Small intestine (tissue), 7 donors: ENCODE results near the gene FAM170B. TPM values are rescaled to one million over a fixed set of nuclear protein-coding genes. Genes with fewer than 3 reads are reported as not detected.

ENCODE experiments used
- DNase-seq, 2 donors: peaks; one replicate each; pipeline versions ENCODE4 v3.0.0 to v3.0.0-alpha.2; 2013
- FAIRE-seq: peaks from 2 replicates; lab custom pipeline; 2012; peaks lifted over from hg19 to GRCh38; lab: Jason Lieb, UNC
- H3K27ac ChIP-seq, 3 donors: one replicate each; pipeline ENCODE4 v1.5.1; 2013; ENCODE audit warnings: low read length in 2 of 3, mild to moderate bottlenecking in 2 of 3, control low read depth in 1 of 3, inconsistent platforms in 1 of 3, low read depth in 1 of 3, moderate library complexity in 1 of 3
- H3K27me3 ChIP-seq, 3 donors: one replicate each; pipeline ENCODE4 v1.6.1; 2013; ENCODE audit warnings: low read length in 3 of 3, inconsistent platforms in 1 of 3; ENCODE audit not compliant: control insufficient read depth in 3 of 3, insufficient read depth in 3 of 3
- H3K36me3 ChIP-seq, 3 donors: one replicate each; pipeline ENCODE4 v1.6.1; 2013; ENCODE audit warnings: low read length in 3 of 3, inconsistent platforms in 1 of 3, low read depth in 1 of 3, mild to moderate bottlenecking in 1 of 3, moderate library complexity in 1 of 3; ENCODE audit not compliant: control insufficient read depth in 3 of 3, insufficient read depth in 2 of 3
- H3K4me1 ChIP-seq, 3 donors: one replicate each; pipeline ENCODE4 v1.6.1; 2013; ENCODE audit warnings: low read length in 2 of 3, inconsistent platforms in 1 of 3, low read depth in 1 of 3, mild to moderate bottlenecking in 1 of 3, moderate library complexity in 1 of 3; ENCODE audit not compliant: control insufficient read depth in 3 of 3, insufficient read depth in 2 of 3
- H3K4me3 ChIP-seq, 3 donors: one replicate each; pipeline ENCODE4 v1.5.1; 2013; ENCODE audit warnings: low read length in 3 of 3, control low read depth in 1 of 3, inconsistent platforms in 1 of 3, low read depth in 1 of 3, mild to moderate bottlenecking in 1 of 3, moderate library complexity in 1 of 3
- H3K9me3 ChIP-seq, 2 donors: one replicate each; pipeline ENCODE4 v1.6.1; 2013; ENCODE audit warnings: low read depth in 1 of 2, low read length in 1 of 2; ENCODE audit not compliant: control insufficient read depth in 2 of 2, insufficient read depth in 1 of 2
- WGBS, 3 donors: extraction: QIAGEN DNeasy Blood & Tissue Kit; methylation state at CpG; one replicate each; pipeline ENCODE4 v1.1.7; 2013; 5-methylcytosine and 5-hydroxymethylcytosine counted together
- polyA plus RNA-seq, 4 donors: library from polyadenylated mRNA; stranded (reverse) in 3 of 4; unstranded in 1 of 4; fragments of 200-250 nt in 3 of 4; fragments of 120-200 nt in 1 of 4; gene quantifications; one replicate each; pipeline versions ENCODE4 v1.2.1 to v1.2.3, GENCODE V29; 2013
- donor health status: healthy with polysubstance abuse.
- donor health status: control.
- donor health status: control.
- donor health status: Bipolar disorder and iron deficiency.
- donor health status: healthy.

FAM170B gene
- polyA plus RNA-seq, 4 donors = not detected

DNA sequence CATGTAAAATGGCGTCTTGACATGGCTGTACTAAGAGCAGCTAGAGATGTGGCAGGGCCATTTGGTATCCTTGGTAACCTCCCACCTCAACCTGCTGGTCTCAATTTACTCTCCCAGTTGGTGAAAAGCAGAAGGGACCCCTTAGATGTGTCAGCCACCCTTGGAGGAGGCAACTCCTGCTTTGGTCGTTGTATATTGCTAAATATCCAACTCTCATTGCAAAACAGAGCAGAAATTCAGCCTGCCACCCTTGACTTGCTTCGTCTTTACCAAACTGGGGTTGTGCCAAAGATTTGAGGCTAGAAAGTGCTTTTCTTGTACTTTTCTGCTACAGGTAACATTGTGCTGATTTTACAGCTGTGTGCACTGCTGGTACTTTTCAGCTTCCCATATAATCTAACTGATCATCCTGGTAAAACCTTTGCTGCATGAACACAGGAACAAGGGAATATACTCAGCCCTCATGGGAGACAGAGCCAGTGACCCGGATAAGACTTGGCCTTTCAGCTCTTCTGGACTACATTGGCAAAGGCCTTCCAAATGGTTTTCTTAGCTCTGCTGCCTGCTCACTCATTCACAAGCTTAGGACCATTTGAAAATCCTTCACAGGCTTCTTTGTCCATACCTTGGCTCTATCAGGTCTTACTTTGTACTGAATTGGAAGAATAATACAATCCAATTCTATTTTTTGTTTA, 16.3 kb downstream of the FAM170B start:
- H3K4me1 ChIP-seq = no peaks in the 10 kb centered on the region
- no peak overlapping the region for H3K27ac ChIP-seq
- DNase-seq = no peak
- 74 to 83% (median 79%) methylated on average over 4 of the region's 4 CpGs for WGBS, 3 donors
- no peaks in the 10 kb centered on the region for H3K36me3 ChIP-seq
- FAIRE-seq = no peak
- H3K4me3 ChIP-seq = no peak overlapping the region
- peaks cover 8 to 25% (median 12%) of the 10 kb centered on the region in 3 donors for H3K27me3 ChIP-seq
- H3K9me3 ChIP-seq = no peaks in the 10 kb centered on the region

DNA sequence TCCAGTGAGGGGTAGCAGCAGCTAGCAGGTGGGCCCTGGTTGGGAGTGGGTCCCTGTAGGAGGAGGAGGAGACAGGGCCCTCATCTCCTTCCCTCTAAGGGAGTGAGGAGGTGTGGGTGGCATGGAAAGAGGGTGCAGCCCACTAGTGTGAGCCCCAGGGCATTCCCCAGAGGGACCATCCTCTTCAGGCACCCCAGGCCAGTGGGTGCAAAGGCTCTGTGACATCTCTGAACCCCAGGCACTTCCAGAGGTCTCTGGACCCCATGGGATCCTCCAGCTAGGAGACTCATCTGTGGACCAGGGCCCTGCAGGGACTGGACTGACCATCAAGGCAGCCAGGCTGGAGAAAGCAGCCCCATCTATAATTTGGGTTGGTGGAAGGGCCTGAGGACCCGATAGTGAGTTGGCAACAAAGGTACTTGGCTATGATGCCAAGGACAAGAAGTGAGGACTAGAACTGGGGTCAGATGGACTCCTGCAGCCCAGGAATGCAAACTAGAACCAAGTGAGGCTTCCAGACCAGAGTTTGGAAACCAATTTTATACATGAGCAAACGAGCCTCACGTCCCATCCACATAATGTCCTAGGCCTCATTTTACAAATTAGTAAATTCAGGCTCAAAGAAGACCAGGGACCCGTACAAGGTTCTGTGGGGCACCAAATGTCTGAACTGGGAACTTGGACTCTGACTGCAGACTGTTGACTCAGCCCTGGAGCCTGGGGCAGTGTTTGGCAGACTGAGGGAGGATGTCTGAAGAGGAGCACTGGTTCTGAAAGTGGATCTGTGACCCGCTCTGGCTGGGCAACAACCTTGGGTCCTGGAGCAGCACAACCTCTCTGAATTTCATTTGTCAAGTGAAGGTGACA, 17.1 kb downstream of the FAM170B start:
- Histone ChIP-seq H3K36me3 (no peaks in the 10 kb centered on the region), H3K4me1 (no peaks in the 10 kb centered on the region), H3K9me3 (no peaks in the 10 kb centered on the region), H3K27me3 (peaks cover 8 to 27% (median 12%) of the 10 kb centered on the region in 3 donors), H3K4me3 (no peak overlapping the region), H3K27ac (no peak overlapping the region)
- FAIRE-seq (no peak), DNase-seq (no peak)
- WGBS, 3 donors = 75 to 85% (median 77%) methylated on average over 5 of the region's 5 CpGs

DNA sequence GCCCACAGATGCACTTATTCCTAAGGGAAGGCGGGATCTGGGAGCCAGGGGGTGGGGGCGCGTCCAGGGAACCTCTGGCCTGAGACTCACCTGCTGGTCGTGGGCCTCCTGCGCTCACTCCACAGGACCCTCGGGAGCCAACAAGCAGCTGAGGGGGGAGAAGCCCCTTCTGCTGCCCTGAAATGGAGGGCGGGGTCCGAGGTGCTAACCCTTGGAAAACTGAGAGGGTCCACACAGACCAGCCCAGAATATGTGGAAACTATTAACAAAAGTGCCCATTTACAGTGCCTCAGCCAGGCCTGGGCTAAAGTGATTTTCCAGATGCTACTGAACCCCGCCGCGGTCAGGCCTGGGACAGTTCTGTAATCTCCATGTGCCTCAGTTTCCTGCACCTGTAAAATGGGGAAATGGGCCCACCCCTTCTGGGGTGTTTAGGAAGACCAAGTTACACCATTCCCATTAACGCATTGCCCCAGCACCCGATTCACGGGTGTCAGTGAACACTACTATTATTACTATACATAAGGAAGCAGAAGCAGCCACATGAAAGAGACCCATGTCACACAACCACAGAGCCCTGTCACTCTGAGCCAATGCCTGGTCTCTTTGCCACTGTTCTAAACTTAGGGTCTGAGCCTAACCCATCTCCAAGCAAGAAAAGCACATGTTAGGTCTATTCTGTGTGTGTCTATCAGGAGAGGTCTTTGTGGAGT, 17.9 kb downstream of the FAM170B start:
- no peak for DNase-seq
- Histone ChIP-seq H3K4me3 (peak overlapping the region in 1 of 3 donors; percentile 9), H3K4me1 (no peaks in the 10 kb centered on the region), H3K9me3 (no peaks in the 10 kb centered on the region), H3K27ac (no peak overlapping the region), H3K36me3 (peaks cover 0 to 3% (median 0%) of the 10 kb centered on the region in 3 donors), H3K27me3 (peaks cover 8 to 27% (median 12%) of the 10 kb centered on the region in 3 donors)
- WGBS, 3 donors = 73 to 81% (median 79%) methylated on average over 13 to 14 of the region's 14 CpGs
- FAIRE-seq = no peak

GRCh38 chr10:49115015-49115795, 18.6 kb downstream of the FAM170B start, which contains the start of gene VSTM4:
Gene VSTM4, minus strand, starts transcription at chr10:49115522. Its CDS starts 37 bp downstream, at chr10:49115485.
- Histone ChIP-seq H3K27ac (peak within 1 kb of the TSS in 2 of 3 donors; percentile 48 to 72), H3K9me3 (no peaks in the 10 kb centered on the region), H3K4me1 (no peaks in the 10 kb centered on the region), H3K4me3 (peak within 1 kb of the TSS in 2 of 3 donors; percentile 38 to 60), H3K36me3 (peaks cover 0 to 5% (median 0%) of the 10 kb centered on the region in 3 donors), H3K27me3 (peaks cover 8 to 27% (median 12%) of the 10 kb centered on the region in 3 donors)
- WGBS, 3 donors = 2 to 10% (median 10%) methylated on average over 39 to 95 of the region's 95 CpGs
- FAIRE-seq (no peak), DNase-seq (peak in 1 of 2 donors; percentile 55)

DNA sequence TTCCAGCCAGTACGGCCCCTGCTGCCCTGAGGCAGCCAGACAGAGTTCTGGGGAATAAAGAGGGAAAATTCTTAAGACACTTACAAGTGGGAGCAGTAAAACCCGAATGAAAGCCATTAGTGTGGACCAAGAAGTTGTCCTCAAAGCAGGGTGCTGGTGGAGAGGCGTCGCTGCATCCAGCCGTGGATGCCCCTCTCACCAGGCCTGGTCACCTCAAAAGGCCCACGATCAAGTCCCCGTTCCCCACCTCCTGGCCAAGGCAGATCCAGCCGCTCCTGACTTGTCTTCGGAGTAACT, 19.2 kb downstream of the FAM170B start:
- no peaks in the 10 kb centered on the region for H3K4me1 ChIP-seq
- H3K4me3 ChIP-seq = peak overlapping the region in 2 of 3 donors; percentile 38 to 60
- WGBS, 3 donors = 43 to 53% (median 47%) methylated on average over 9 of the region's 9 CpGs
- H3K36me3 ChIP-seq = peaks cover 0 to 5% (median 0%) of the 10 kb centered on the region in 3 donors
- H3K27me3 ChIP-seq = peaks cover 8 to 27% (median 12%) of the 10 kb centered on the region in 3 donors
- FAIRE-seq = no peak
- H3K9me3 ChIP-seq = no peaks in the 10 kb centered on the region
- no peak for DNase-seq
- H3K27ac ChIP-seq = peak overlapping the region in 2 of 3 donors; percentile 48 to 72

DNA sequence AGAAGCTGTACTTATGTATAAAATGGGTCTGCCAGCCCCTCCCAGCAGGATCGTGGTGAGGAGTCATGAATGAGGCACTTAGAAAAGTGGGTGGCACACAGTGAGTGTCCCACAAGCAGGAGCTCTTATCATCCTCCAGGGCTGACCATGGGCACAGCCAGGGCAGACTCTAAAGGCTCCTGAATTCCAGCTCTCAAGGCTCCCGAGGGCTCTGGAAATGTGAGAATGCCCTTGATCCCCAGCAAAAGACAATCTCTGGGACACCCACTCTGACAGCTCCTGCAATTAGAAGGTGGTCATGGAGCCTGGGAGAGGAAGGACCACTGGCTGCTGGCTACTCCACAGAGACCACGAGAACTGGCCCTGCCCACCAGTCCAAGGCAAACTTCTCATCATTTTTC, 20.1 kb downstream of the FAM170B start:
- WGBS, 3 donors = 53 to 67% (median 62%) methylated on average over 3 of the region's 3 CpGs
- Histone ChIP-seq H3K9me3 (no peaks in the 10 kb centered on the region), H3K4me3 (peak overlapping the region in 1 of 3 donors; percentile 15), H3K27me3 (peaks cover 8 to 27% (median 12%) of the 10 kb centered on the region in 3 donors), H3K36me3 (peaks cover 0 to 5% (median 0%) of the 10 kb centered on the region in 3 donors), H3K4me1 (no peaks in the 10 kb centered on the region), H3K27ac (no peak overlapping the region)
- no peak for FAIRE-seq
- DNase-seq = no peak

GRCh38 chr10:49112851-49113250, 21.0 kb downstream of the FAM170B start:
- 36 to 40% (median 37%) methylated on average over 3 of the region's 3 CpGs for WGBS, 3 donors
- no peak overlapping the region for H3K4me3 ChIP-seq
- DNase-seq (no peak), FAIRE-seq (no peak)
- peaks cover 8 to 27% (median 10%) of the 10 kb centered on the region in 3 donors for H3K27me3 ChIP-seq
- peaks cover 0 to 5% (median 0%) of the 10 kb centered on the region in 3 donors for H3K36me3 ChIP-seq
- H3K4me1 ChIP-seq = no peaks in the 10 kb centered on the region
- no peak overlapping the region for H3K27ac ChIP-seq
- no peaks in the 10 kb centered on the region for H3K9me3 ChIP-seq
